ENCODE results near the gene CBR4. TPM values are rescaled to one million over a fixed set of nuclear protein-coding genes. Genes with fewer than 3 reads are reported as not detected.

CBR4 gene
- 10 to 100 TPM; 19.8 to 46.0 (median 31.5) TPM for total RNA-seq

GRCh38 chr4:169010125-169011023, at the start of gene CBR4:
Gene CBR4 (minus strand): TSS chr4:169010255. CDS start chr4:169010089, 166 bp downstream.
- Histone ChIP-seq H3K9me3 (no peaks in the 10 kb centered on the region), H3K27ac (peak within 1 kb of the TSS; percentile 95 to 98), H3K4me1 (peaks cover 0 to 6% of the 10 kb centered on the region in 2 donors), H3K4me3 (peak within 1 kb of the TSS; percentile 76 to 87 (median 79)), H3K27me3 (no peaks in the 10 kb centered on the region), H3K36me3 (no peaks in the 10 kb centered on the region)
- intact Hi-C loops (cut with DNase I; ENCODE audit: low total_unique reads) = no loop called here
- TF ChIP-seq CTCF (IDR thresholded peaks at IDR 0.05) (peak; percentile 23 to 56 (median 27)), POLR2AphosphoS5 (IDR thresholded peaks at IDR 0.05) (peak; percentile 73 to 88 (median 74)), POLR2A (IDR thresholded peaks at IDR 0.05) (peak; percentile 62)
- peak; percentile 96 to 98 for DNase-seq (ENCODE audit: low spot score in 2 of 2)

- peaks cover 0 to 8% of the 10 kb centered on the region in 2 donors for H3K4me1 ChIP-seq
- H3K4me3 ChIP-seq = peak overlapping the region; percentile 10 to 42 (median 24)
- H3K9me3 ChIP-seq = no peaks in the 10 kb centered on the region
- intact Hi-C loops (cut with DNase I; ENCODE audit: low total_unique reads) = no loop called here
- H3K27me3 ChIP-seq = no peaks in the 10 kb centered on the region
- no peak for DNase-seq (ENCODE audit: low spot score in 2 of 2)
- TF ChIP-seq POLR2A (IDR thresholded peaks at IDR 0.05) (no peak), POLR2AphosphoS5 (IDR thresholded peaks at IDR 0.05) (peak in 1 of 3 donors; percentile 21)
- H3K36me3 ChIP-seq = no peaks in the 10 kb centered on the region
- H3K27ac ChIP-seq = peak overlapping the region; percentile 75 to 76
Measured at GRCh38 chr4:169059306-169060211, 49.5 kb upstream of the CBR4 start.

GRCh38 chr4:169058312-169058711, 48.3 kb upstream of the CBR4 start:
- Histone ChIP-seq H3K9me3 (no peaks in the 10 kb centered on the region), H3K4me3 (no peak overlapping the region), H3K27me3 (no peaks in the 10 kb centered on the region), H3K4me1 (peaks cover 0 to 8% of the 10 kb centered on the region in 2 donors), H3K27ac (no peak overlapping the region), H3K36me3 (no peaks in the 10 kb centered on the region)
- intact Hi-C loops (cut with DNase I; ENCODE audit: low total_unique reads) = no loop called here
- no peak for DNase-seq (ENCODE audit: low spot score in 2 of 2)
- TF ChIP-seq POLR2AphosphoS5 (IDR thresholded peaks at IDR 0.05) = no peak
- TF ChIP-seq CTCF (IDR thresholded peaks at IDR 0.05) = no peak
- TF ChIP-seq POLR2A (IDR thresholded peaks at IDR 0.05) = no peak

- DNase-seq (ENCODE audit: low spot score in 2 of 2) = no peak
- intact Hi-C loops (cut with DNase I; ENCODE audit: low total_unique reads) = no loop called here
- Histone ChIP-seq H3K4me3 (no peak overlapping the region), H3K4me1 (peaks cover 0 to 12% of the 10 kb centered on the region in 2 donors), H3K27ac (no peak overlapping the region), H3K9me3 (no peaks in the 10 kb centered on the region), H3K36me3 (no peaks in the 10 kb centered on the region), H3K27me3 (no peaks in the 10 kb centered on the region)
- TF ChIP-seq CTCF (IDR thresholded peaks at IDR 0.05) (no peak), POLR2A (IDR thresholded peaks at IDR 0.05) (no peak), POLR2AphosphoS5 (IDR thresholded peaks at IDR 0.05) (no peak)
Measured at GRCh38 chr4:169054879-169055278, 44.8 kb upstream of the CBR4 start.

- Histone ChIP-seq H3K4me3 (no peak overlapping the region), H3K27me3 (no peaks in the 10 kb centered on the region), H3K36me3 (no peaks in the 10 kb centered on the region), H3K9me3 (no peaks in the 10 kb centered on the region), H3K4me1 (peaks cover 0 to 12% of the 10 kb centered on the region in 2 donors), H3K27ac (peak overlapping the region; percentile 38 to 81)
- no peak for DNase-seq (ENCODE audit: low spot score in 2 of 2)
- TF ChIP-seq POLR2AphosphoS5 (IDR thresholded peaks at IDR 0.05) (no peak), CTCF (IDR thresholded peaks at IDR 0.05) (no peak), POLR2A (IDR thresholded peaks at IDR 0.05) (no peak)
- intact Hi-C loops (cut with DNase I; ENCODE audit: low total_unique reads) = no loop called here
Measured at GRCh38 chr4:169052594-169052945, 42.5 kb upstream of the CBR4 start.
